Measurements from ENCODE around the gene CDKN2B. TPM values are rescaled to one million over a fixed set of nuclear protein-coding genes. Genes with fewer than 3 reads are reported as not detected.

Gene CDKN2B
- total RNA-seq, 1 donor from 2014 or later, result 4.0 TPM

- ATAC-seq (no peak), DNase-seq (ENCODE audit: low spot score) (no peak)
- intact Hi-C loops (cut with DNase I), result no loop called here
These were observed 12.7 kb downstream of the CDKN2B start for GRCh38 chr9:21996438-21996837.

- ATAC-seq (peak; percentile 72), DNase-seq (ENCODE audit: low spot score) (peak; percentile 73)
- intact Hi-C loops (cut with DNase I), result no loop called here
These were observed 13.3 kb downstream of the CDKN2B start for GRCh38 chr9:21995666-21996398.

- DNase-seq (ENCODE audit: low spot score) (peak; percentile 83), ATAC-seq (peak; percentile 91)
- intact Hi-C loops (cut with DNase I), result no loop called here
These were observed 14.0 kb downstream of the CDKN2B start for GRCh38 chr9:21995006-21995665.

- DNase-seq (ENCODE audit: low spot score) (no peak), ATAC-seq (peak; percentile 64)
- intact Hi-C loops (cut with DNase I), result no loop called here
These were observed 14.5 kb downstream of the CDKN2B start, which contains the start of gene CDKN2B-AS1 for GRCh38 chr9:21994556-21995005. TSS of gene CDKN2B-AS1 (plus strand) at chr9:21994791.

- ATAC-seq (peak; percentile 36), DNase-seq (ENCODE audit: low spot score) (no peak)
- intact Hi-C loops (cut with DNase I), result no loop called here
These were observed 15.1 kb downstream of the CDKN2B start, which contains the start of gene CDKN2A for GRCh38 chr9:21993893-21994555. TSS of gene CDKN2A (minus strand) at chr9:21994392.

- no peak for DNase-seq (ENCODE audit: low spot score)
- intact Hi-C loops (cut with DNase I), result no loop called here
- ATAC-seq, result no peak
These were observed 16.1 kb downstream of the CDKN2B start for GRCh38 chr9:21993007-21993406.

GRCh38 chr9:21991072-21991959 is 17.8 kb downstream of the CDKN2B start:
- ATAC-seq (no peak), DNase-seq (ENCODE audit: low spot score) (no peak)
- intact Hi-C loops (cut with DNase I), result no loop called here

- intact Hi-C loops (cut with DNase I), result no loop called here
- no peak for ATAC-seq
- no peak for DNase-seq (ENCODE audit: low spot score)
These were observed 19.5 kb downstream of the CDKN2B start for GRCh38 chr9:21989440-21990189.

- intact Hi-C loops (cut with DNase I), result no loop called here
- no peak for DNase-seq (ENCODE audit: low spot score)
- no peak for ATAC-seq
These were observed 20.8 kb downstream of the CDKN2B start for GRCh38 chr9:21988056-21988990.

GRCh38 chr9:21985964-21986667 is 23.0 kb downstream of the CDKN2B start:
- intact Hi-C loops (cut with DNase I), result no loop called here
- ATAC-seq (no peak), DNase-seq (ENCODE audit: low spot score) (no peak)

- DNase-seq (ENCODE audit: low spot score) (no peak), ATAC-seq (no peak)
- intact Hi-C loops (cut with DNase I), result no loop called here
These were observed 25.0 kb downstream of the CDKN2B start for GRCh38 chr9:21984101-21984500.

- ATAC-seq (no peak), DNase-seq (ENCODE audit: low spot score) (no peak)
- intact Hi-C loops (cut with DNase I), result no loop called here
These were observed 25.6 kb downstream of the CDKN2B start for GRCh38 chr9:21983561-21983935.

- intact Hi-C loops (cut with DNase I), result no loop called here
- no peak for DNase-seq (ENCODE audit: low spot score)
These were observed 26.1 kb downstream of the CDKN2B start for GRCh38 chr9:21982861-21983560.

GRCh38 chr9:21982391-21982790 is 26.7 kb downstream of the CDKN2B start:
- no peak for DNase-seq (ENCODE audit: low spot score)
- intact Hi-C loops (cut with DNase I), result no loop called here
- ATAC-seq, result no peak

More at GRCh38 chr9:21982861-21983560, 26.1 kb downstream of the CDKN2B start:
- no peak for ATAC-seq

- ATAC-seq, result no peak
- no peak for DNase-seq (ENCODE audit: low spot score)
- intact Hi-C loops (cut with DNase I), result no loop called here
These were observed 32.7 kb downstream of the CDKN2B start for GRCh38 chr9:21976334-21976875.

Measured in sciatic nerve (tissue), 2 donors.